T1000 (cell line): Measurements from ENCODE around the gene ZBTB12.
"Not testable (repeated sequence)": the region's sequence is repeated elsewhere in the genome, so short reads cannot be mapped to it uniquely, and the experiment has no call there.

ENCODE experiments used
- DNase-seq: peaks from one replicate; lab custom pipeline; 2025; ENCODE audit warnings: mixed read lengths; lab: John Stamatoyannopoulos, UW

ZBTB12 gene

GRCh38 chr6:31874836-31875572, 26.9 kb downstream of the ZBTB12 start:
- no peak for DNase-seq

GRCh38 chr6:31874084-31874670, 27.7 kb downstream of the ZBTB12 start:
- no peak for DNase-seq

GRCh38 chr6:31871046-31871659, 30.7 kb downstream of the ZBTB12 start:
- DNase-seq: no peak

GRCh38 chr6:31870385-31870921, 31.4 kb downstream of the ZBTB12 start:
- DNase-seq: no peak

GRCh38 chr6:31869343-31869742, 32.5 kb downstream of the ZBTB12 start:
- DNase-seq: no peak

GRCh38 chr6:31868658-31868971, 33.3 kb downstream of the ZBTB12 start:
- not testable (repeated sequence) for DNase-seq

GRCh38 chr6:31865205-31866118, 36.4 kb downstream of the ZBTB12 start:
- DNase-seq: no peak

- DNase-seq: no peak
Observed at GRCh38 chr6:31864818-31865204, 37.1 kb downstream of the ZBTB12 start.

GRCh38 chr6:31864123-31864562, 37.7 kb downstream of the ZBTB12 start:
- DNase-seq: not testable (repeated sequence)

GRCh38 chr6:31862344-31863235, 39.3 kb downstream of the ZBTB12 start, which contains the start of gene NEU1:
TSS of gene NEU1 (minus strand) at chr6:31862821. CDS start at chr6:31862776, 45 bp downstream.
- DNase-seq: peak; percentile 99

GRCh38 chr6:31861919-31862343, 40.0 kb downstream of the ZBTB12 start:
- DNase-seq: no peak

- no peak for DNase-seq
Observed at GRCh38 chr6:31861150-31861549, 40.7 kb downstream of the ZBTB12 start.

GRCh38 chr6:31860349-31860748, 41.5 kb downstream of the ZBTB12 start:
- DNase-seq: no peak

GRCh38 chr6:31859923-31860322, 42.0 kb downstream of the ZBTB12 start:
- DNase-seq: no peak

GRCh38 chr6:31858707-31859106, 43.2 kb downstream of the ZBTB12 start:
- no peak for DNase-seq

- not testable (repeated sequence) for DNase-seq
Observed at GRCh38 chr6:31857774-31858173, 44.1 kb downstream of the ZBTB12 start.

GRCh38 chr6:31851980-31852718, 49.7 kb downstream of the ZBTB12 start:
- not testable (repeated sequence) for DNase-seq

- DNase-seq: no peak
Observed at GRCh38 chr6:31851485-31851832, 50.4 kb downstream of the ZBTB12 start.

- no peak for DNase-seq
Observed at GRCh38 chr6:31850765-31851484, 51.0 kb downstream of the ZBTB12 start.
